ENCODE measurements around the gene IL1RAPL1. TPM values are rescaled to one million over a fixed set of nuclear protein-coding genes. Genes with fewer than 3 reads are reported as not detected.

The IL1RAPL1 gene
- total and polyA plus RNA-seq, 4 experiments from 2014 or later, result not detected

- ChIA-PET POLR2A (ENCODE audit: partially characterized antibody) (no interaction called here), CTCF (ENCODE audit: partially characterized antibody) (no interaction called here)
- no peaks in the 10 kb centered on the region for H3K36me3 Mint-ChIP-seq
- H3K4me1 Mint-ChIP-seq, result no peaks in the 10 kb centered on the region
- H3K4me3 Mint-ChIP-seq, result no peak overlapping the region
- H3K27ac ChIP-seq (ENCODE audit: low read depth, low read length), result no peak overlapping the region
- H3K27me3 Mint-ChIP-seq, result no peaks in the 10 kb centered on the region
- DNase-seq, result no peak
- no peaks in the 10 kb centered on the region for H3K36me3 ChIP-seq (ENCODE audit: insufficient read depth, low read length)
- intact Hi-C loops (cut with micrococcal nuclease), result no loop called here
- no peak overlapping the region for H3K4me3 ChIP-seq (ENCODE audit: low read length in 2 of 2)
- peaks cover 0 to 8% (median 0%) of the 10 kb centered on the region in 8 donors for H3K9me3 Mint-ChIP-seq
- H3K9me3 ChIP-seq (ENCODE audit: control insufficient read depth in 1 of 2, low read length in 2 of 2), result no peaks in the 10 kb centered on the region
- no peaks in the 10 kb centered on the region for H3K27me3 ChIP-seq (ENCODE audit: insufficient read depth, low read length)
- no peaks in the 10 kb centered on the region for H3K4me1 ChIP-seq (ENCODE audit: insufficient read depth, low read length)
- no peak overlapping the region for H3K27ac Mint-ChIP-seq
Observed at GRCh38 chrX:29496636-29497180, 909.5 kb downstream of the IL1RAPL1 start.

- Mint-ChIP-seq H3K4me3 (no peak overlapping the region), H3K27ac (no peak overlapping the region), H3K36me3 (no peaks in the 10 kb centered on the region), H3K27me3 (no peaks in the 10 kb centered on the region), H3K4me1 (no peaks in the 10 kb centered on the region), H3K9me3 (peaks cover 0 to 15% (median 2%) of the 10 kb centered on the region in 8 donors)
- DNase-seq, result no peak
- H3K9me3 ChIP-seq (ENCODE audit: control insufficient read depth in 1 of 2, low read length in 2 of 2), result no peaks in the 10 kb centered on the region
- intact Hi-C loops (cut with micrococcal nuclease), result no loop called here
- H3K4me3 ChIP-seq (ENCODE audit: low read length in 2 of 2), result no peak overlapping the region
- H3K36me3 ChIP-seq (ENCODE audit: insufficient read depth, low read length), result no peaks in the 10 kb centered on the region
- H3K27me3 ChIP-seq (ENCODE audit: insufficient read depth, low read length), result no peaks in the 10 kb centered on the region
- ChIA-PET POLR2A (ENCODE audit: partially characterized antibody) (no interaction called here), CTCF (ENCODE audit: partially characterized antibody) (no interaction called here)
- no peaks in the 10 kb centered on the region for H3K4me1 ChIP-seq (ENCODE audit: insufficient read depth, low read length)
- no peak overlapping the region for H3K27ac ChIP-seq (ENCODE audit: low read depth, low read length)
Observed at GRCh38 chrX:29506729-29507128, 919.5 kb downstream of the IL1RAPL1 start.

GRCh38 chrX:29518100-29518499 lies 930.9 kb downstream of the IL1RAPL1 start:
- Mint-ChIP-seq H3K4me3 (no peak overlapping the region), H3K27me3 (no peaks in the 10 kb centered on the region), H3K9me3 (peaks cover 0 to 5% (median 0%) of the 10 kb centered on the region in 8 donors), H3K4me1 (no peaks in the 10 kb centered on the region), H3K36me3 (no peaks in the 10 kb centered on the region), H3K27ac (no peak overlapping the region)
- intact Hi-C loops (cut with micrococcal nuclease), result no loop called here
- ChIA-PET POLR2A (ENCODE audit: partially characterized antibody) (no interaction called here), CTCF (ENCODE audit: partially characterized antibody) (no interaction called here)
- H3K27ac ChIP-seq (ENCODE audit: low read depth, low read length), result no peak overlapping the region
- H3K9me3 ChIP-seq (ENCODE audit: control insufficient read depth in 1 of 2, low read length in 2 of 2), result no peaks in the 10 kb centered on the region
- H3K36me3 ChIP-seq (ENCODE audit: insufficient read depth, low read length), result no peaks in the 10 kb centered on the region
- DNase-seq, result no peak
- no peaks in the 10 kb centered on the region for H3K27me3 ChIP-seq (ENCODE audit: insufficient read depth, low read length)
- H3K4me3 ChIP-seq (ENCODE audit: low read length in 2 of 2), result no peak overlapping the region
- H3K4me1 ChIP-seq (ENCODE audit: insufficient read depth, low read length), result no peaks in the 10 kb centered on the region

GRCh38 chrX:29528281-29528680 lies 941.0 kb downstream of the IL1RAPL1 start:
- no peak for DNase-seq
- POLR2A ChIA-PET (ENCODE audit: partially characterized antibody), result no interaction called here
- Histone ChIP-seq H3K27ac (ENCODE audit: low read depth, low read length) (no peak overlapping the region), H3K36me3 (ENCODE audit: insufficient read depth, low read length) (no peaks in the 10 kb centered on the region), H3K4me3 (ENCODE audit: low read length in 2 of 2) (no peak overlapping the region), H3K9me3 (ENCODE audit: control insufficient read depth in 1 of 2, low read length in 2 of 2) (no peaks in the 10 kb centered on the region), H3K4me1 (ENCODE audit: insufficient read depth, low read length) (no peaks in the 10 kb centered on the region), H3K27me3 (ENCODE audit: insufficient read depth, low read length) (no peaks in the 10 kb centered on the region)
- H3K27me3 Mint-ChIP-seq, result no peaks in the 10 kb centered on the region
- no peak overlapping the region for H3K27ac Mint-ChIP-seq
- intact Hi-C loops (cut with micrococcal nuclease), result no loop called here
- H3K9me3 Mint-ChIP-seq, result peaks cover 0 to 7% (median 0%) of the 10 kb centered on the region in 8 donors
- CTCF ChIA-PET (ENCODE audit: partially characterized antibody), result no interaction called here
- H3K4me1 Mint-ChIP-seq, result no peaks in the 10 kb centered on the region
- no peaks in the 10 kb centered on the region for H3K36me3 Mint-ChIP-seq
- no peak overlapping the region for H3K4me3 Mint-ChIP-seq

GRCh38 chrX:29530501-29530900 lies 943.3 kb downstream of the IL1RAPL1 start:
- H3K27ac Mint-ChIP-seq, result no peak overlapping the region
- POLR2A ChIA-PET (ENCODE audit: partially characterized antibody), result no interaction called here
- no peaks in the 10 kb centered on the region for H3K4me1 Mint-ChIP-seq
- Histone ChIP-seq H3K36me3 (ENCODE audit: insufficient read depth, low read length) (no peaks in the 10 kb centered on the region), H3K27ac (ENCODE audit: low read depth, low read length) (no peak overlapping the region), H3K9me3 (ENCODE audit: control insufficient read depth in 1 of 2, low read length in 2 of 2) (no peaks in the 10 kb centered on the region), H3K4me1 (ENCODE audit: insufficient read depth, low read length) (no peaks in the 10 kb centered on the region), H3K4me3 (ENCODE audit: low read length in 2 of 2) (no peak overlapping the region), H3K27me3 (ENCODE audit: insufficient read depth, low read length) (no peaks in the 10 kb centered on the region)
- no peak for DNase-seq
- intact Hi-C loops (cut with micrococcal nuclease), result no loop called here
- H3K9me3 Mint-ChIP-seq, result peaks cover 0 to 7% (median 0%) of the 10 kb centered on the region in 8 donors
- H3K27me3 Mint-ChIP-seq, result no peaks in the 10 kb centered on the region
- CTCF ChIA-PET (ENCODE audit: partially characterized antibody), result no interaction called here
- H3K4me3 Mint-ChIP-seq, result no peak overlapping the region
- H3K36me3 Mint-ChIP-seq, result no peaks in the 10 kb centered on the region

GRCh38 chrX:29531336-29531735 lies 944.1 kb downstream of the IL1RAPL1 start:
- no peaks in the 10 kb centered on the region for H3K27me3 Mint-ChIP-seq
- ChIA-PET CTCF (ENCODE audit: partially characterized antibody) (no interaction called here), POLR2A (ENCODE audit: partially characterized antibody) (no interaction called here)
- H3K4me3 Mint-ChIP-seq, result no peak overlapping the region
- H3K4me1 Mint-ChIP-seq, result no peaks in the 10 kb centered on the region
- no peaks in the 10 kb centered on the region for H3K9me3 ChIP-seq (ENCODE audit: control insufficient read depth in 1 of 2, low read length in 2 of 2)
- no peak overlapping the region for H3K27ac ChIP-seq (ENCODE audit: low read depth, low read length)
- no peaks in the 10 kb centered on the region for H3K4me1 ChIP-seq (ENCODE audit: insufficient read depth, low read length)
- H3K4me3 ChIP-seq (ENCODE audit: low read length in 2 of 2), result no peak overlapping the region
- no peaks in the 10 kb centered on the region for H3K36me3 ChIP-seq (ENCODE audit: insufficient read depth, low read length)
- intact Hi-C loops (cut with micrococcal nuclease), result no loop called here
- H3K9me3 Mint-ChIP-seq, result peaks cover 0 to 5% (median 0%) of the 10 kb centered on the region in 8 donors
- DNase-seq, result no peak
- H3K27me3 ChIP-seq (ENCODE audit: insufficient read depth, low read length), result no peaks in the 10 kb centered on the region
- no peak overlapping the region for H3K27ac Mint-ChIP-seq
- H3K36me3 Mint-ChIP-seq, result no peaks in the 10 kb centered on the region

- no peaks in the 10 kb centered on the region for H3K9me3 ChIP-seq (ENCODE audit: control insufficient read depth in 1 of 2, low read length in 2 of 2)
- intact Hi-C loops (cut with micrococcal nuclease), result no loop called here
- Mint-ChIP-seq H3K36me3 (no peaks in the 10 kb centered on the region), H3K4me1 (no peaks in the 10 kb centered on the region), H3K9me3 (peaks cover 0 to 5% (median 0%) of the 10 kb centered on the region in 8 donors), H3K27ac (no peak overlapping the region), H3K27me3 (no peaks in the 10 kb centered on the region), H3K4me3 (no peak overlapping the region)
- no peak overlapping the region for H3K27ac ChIP-seq (ENCODE audit: low read depth, low read length)
- no peaks in the 10 kb centered on the region for H3K36me3 ChIP-seq (ENCODE audit: insufficient read depth, low read length)
- H3K4me1 ChIP-seq (ENCODE audit: insufficient read depth, low read length), result no peaks in the 10 kb centered on the region
- CTCF ChIA-PET (ENCODE audit: partially characterized antibody), result no interaction called here
- DNase-seq, result no peak
- no peak overlapping the region for H3K4me3 ChIP-seq (ENCODE audit: low read length in 2 of 2)
- POLR2A ChIA-PET (ENCODE audit: partially characterized antibody), result no interaction called here
- no peaks in the 10 kb centered on the region for H3K27me3 ChIP-seq (ENCODE audit: insufficient read depth, low read length)
Observed at GRCh38 chrX:29535212-29536162, 948.2 kb downstream of the IL1RAPL1 start.

Data from CD4-positive, alpha-beta memory T cell (primary cell).